WTC11 (cell line): Measurements from ENCODE around the gene TREH. TPM values are rescaled to one million over a fixed set of nuclear protein-coding genes. Genes with fewer than 3 reads are reported as not detected.

Experiments
- ATAC-seq: fragments of 200-7000 bp; cut with Tn5 transposase; 2 replicates; pipeline ENCODE4 v1.10.0; 2021; ENCODE audit warnings: mild to moderate bottlenecking, moderate library complexity
- CTCF ChIA-PET: fragments of 300-600 bp; sonication (Branson Sonifier 250); formaldehyde crosslinking; loops from one replicate; lab custom pipeline; 2021; ENCODE audit warnings: antibody characterized with exemption; lab: Charles Lee
- POLR2A ChIA-PET: fragments of 350-600 bp; sonication (Branson Sonifier 250); formaldehyde crosslinking; loops from one replicate; lab custom pipeline; 2021; ENCODE audit warnings: antibody characterized with exemption; lab: Charles Lee
- DNase-seq: peaks from one replicate; pipeline ENCODE4 v3.0.0; 2021; ENCODE audit warnings: low spot score
- H3K27ac Mint-ChIP-seq: 2 replicates; pipeline ENCODE4 v1.8.0; 2021; ENCODE audit warnings: mixed read lengths
- H3K27me3 Mint-ChIP-seq: 2 replicates; pipeline ENCODE4 v1.8.0; 2021; ENCODE audit warnings: low read depth, mild to moderate bottlenecking, moderate library complexity, mixed read lengths
- H3K36me3 Mint-ChIP-seq: 2 replicates; pipeline ENCODE4 v1.8.0; 2021; ENCODE audit warnings: mixed read lengths
- H3K4me1 Mint-ChIP-seq: 2 replicates; pipeline ENCODE4 v1.8.0; 2022; ENCODE audit warnings: mixed read lengths
- H3K4me3 Mint-ChIP-seq: 2 replicates; pipeline ENCODE4 v1.8.0; 2021; ENCODE audit warnings: mild to moderate bottlenecking, moderate library complexity, mixed read lengths
- H3K9me3 Mint-ChIP-seq: 2 replicates; pipeline ENCODE4 v1.8.0; 2021; ENCODE audit warnings: mixed read lengths
- CTCF ChIP-seq: fragments of 200-600 bp; IDR thresholded peaks from 2 replicates; pipeline ENCODE4 v1.8.0; 2022; ENCODE audit warnings: antibody characterized with exemption
- E2F5 ChIP-seq: sonication (generic); formaldehyde crosslinking; IDR thresholded peaks from 2 replicates; pipeline ENCODE4 v1.8.1; 2022; ENCODE audit warnings: mild to moderate bottlenecking, moderate library complexity, missing genetic modification reagents
- FOXK1 ChIP-seq: sonication (generic); formaldehyde crosslinking; IDR thresholded peaks from 2 replicates; pipeline ENCODE4 v1.8.0; 2022; ENCODE audit warnings: mild to moderate bottlenecking, moderate library complexity, missing genetic modification reagents
- FOXP1 ChIP-seq: sonication (generic); formaldehyde crosslinking; IDR thresholded peaks from 2 replicates; pipeline ENCODE4 v1.8.0; 2022; ENCODE audit warnings: missing genetic modification reagents, mild to moderate bottlenecking, moderate library complexity, borderline replicate concordance
- GABPB1 ChIP-seq: sonication (generic); formaldehyde crosslinking; IDR thresholded peaks from 2 replicates; pipeline ENCODE4 v1.8.1; 2023; ENCODE audit warnings: mild to moderate bottlenecking, missing genetic modification reagents
- HMGA2 ChIP-seq: fragments of 250-450 bp; sonication (Bioruptor Pico); IDR thresholded peaks from 2 replicates; pipeline ENCODE4 v1.4.0; 2021; ENCODE audit warnings: mild to moderate bottlenecking, moderate library complexity
- KAT7 ChIP-seq: sonication (generic); formaldehyde crosslinking; IDR thresholded peaks from 2 replicates; pipeline ENCODE4 v1.8.1; 2023; ENCODE audit warnings: missing genetic modification reagents, mild to moderate bottlenecking, borderline replicate concordance
- MAX ChIP-seq: sonication (generic); formaldehyde crosslinking; IDR thresholded peaks from 2 replicates; pipeline ENCODE4 v1.8.0; 2022; ENCODE audit warnings: mild to moderate bottlenecking, missing genetic modification reagents
- MYBL2 ChIP-seq: sonication (generic); formaldehyde crosslinking; IDR thresholded peaks from 2 replicates; pipeline ENCODE4 v1.8.1; 2023; ENCODE audit warnings: mild to moderate bottlenecking, moderate library complexity, missing genetic modification reagents
- NFATC4 ChIP-seq: fragments of 250-450 bp; sonication (Bioruptor Pico); IDR thresholded peaks from 2 replicates; pipeline ENCODE4 v1.9.0; 2021; ENCODE audit warnings: mild to moderate bottlenecking
- NR1H2 ChIP-seq: sonication (generic); formaldehyde crosslinking; IDR thresholded peaks from 2 replicates; pipeline ENCODE4 v1.9.0; 2021; ENCODE audit warnings: mild to moderate bottlenecking, moderate library complexity, missing genetic modification reagents
- NR2C2 ChIP-seq: sonication (generic); formaldehyde crosslinking; IDR thresholded peaks from 2 replicates; pipeline ENCODE4 v1.8.0; 2022; ENCODE audit warnings: mild to moderate bottlenecking, missing genetic modification reagents
- SMAD3 ChIP-seq: sonication (generic); formaldehyde crosslinking; IDR thresholded peaks from 2 replicates; pipeline ENCODE4 v1.8.0; 2022; ENCODE audit warnings: missing genetic modification reagents, mild to moderate bottlenecking, borderline replicate concordance
- SP1 ChIP-seq: sonication (generic); formaldehyde crosslinking; conservative IDR thresholded peaks from 2 replicates; pipeline ENCODE4 v1.8.1; 2022; ENCODE audit warnings: missing genetic modification reagents
- TEAD4 ChIP-seq: sonication (generic); formaldehyde crosslinking; IDR thresholded peaks from 2 replicates; pipeline ENCODE4 v1.8.0; 2022; ENCODE audit warnings: mild to moderate bottlenecking, missing genetic modification reagents
- USF1 ChIP-seq: sonication (generic); formaldehyde crosslinking; IDR thresholded peaks from 2 replicates; pipeline ENCODE4 v1.8.0; 2022; ENCODE audit warnings: mild to moderate bottlenecking, missing genetic modification reagents
- ZBTB21 ChIP-seq: sonication (generic); formaldehyde crosslinking; IDR thresholded peaks from 2 replicates; pipeline ENCODE4 v1.8.1; 2023; ENCODE audit warnings: mild to moderate bottlenecking, missing genetic modification reagents, borderline replicate concordance
- ZBTB43 ChIP-seq: sonication (generic); formaldehyde crosslinking; IDR thresholded peaks from 2 replicates; pipeline ENCODE4 v1.8.1; 2023; ENCODE audit warnings: mild to moderate bottlenecking, missing genetic modification reagents
- ZNF281 ChIP-seq: sonication (generic); formaldehyde crosslinking; IDR thresholded peaks from 2 replicates; pipeline ENCODE4 v1.8.0; 2023; ENCODE audit warnings: mild to moderate bottlenecking, missing genetic modification reagents
- total RNA-seq: library from RNA; stranded (reverse); gene quantifications from 3 replicates; pipeline ENCODE4 v1.2.3, GENCODE V29; 2021

TREH gene
- total RNA-seq, 1 experiment from 2014 or later = not detected

- DNase-seq (peak; percentile 93), ATAC-seq (peak; percentile 90)
- Mint-ChIP-seq H3K36me3 (peaks cover 17% of the 10 kb centered on the region; the same call in 1 of the 2 replicates), H3K27ac (peak overlapping the region; percentile 93), H3K27me3 (no peaks in the 10 kb centered on the region), H3K4me1 (peaks cover 29% of the 10 kb centered on the region), H3K4me3 (peak overlapping the region; percentile 73), H3K9me3 (no peaks in the 10 kb centered on the region)
- ChIA-PET CTCF (interaction anchor here (0.6 to 7.9 kb wide), 20 partner anchors 10 to 1029 kb away, joined by 3 to 127 read pairs (median 4); partner anchors contain the start of genes CENATAC, DDX6 and PHLDB1), POLR2A (interaction anchor here (0.6 to 5.0 kb wide), 17 partner anchors 9 to 468 kb away, joined by 3 to 75 read pairs (median 6); partner anchors contain the start of genes ARCN1, CENATAC and PHLDB1)
- TF ChIP-seq E2F5 (0 out of 2 replicates have a peak, but pooled peaks have one; percentile 83), CTCF (no peak), FOXK1 (CRISPR knock-in tag) (0 out of 2 replicates have a peak, but pooled peaks have one; percentile 44), FOXP1 (CRISPR knock-in tag) (peak; percentile 67; the same call in 1 of the 2 replicates), MAX (CRISPR knock-in tag) (peak; percentile 64), NR1H2 (CRISPR knock-in tag) (no peak), MYBL2 (0 out of 2 replicates have a peak, but pooled peaks have one; percentile 44), ZBTB21 (CRISPR knock-in tag) (0 out of 2 replicates have a peak, but pooled peaks have one; percentile 32), ZBTB43 (CRISPR knock-in tag) (0 out of 2 replicates have a peak, but pooled peaks have one; percentile 37), USF1 (0 out of 2 replicates have a peak, but pooled peaks have one; percentile 13), SP1 (CRISPR knock-in tag) (peak; percentile 80)
Observed at GRCh38 chr11:118634431-118635236, 44.8 kb downstream of the TREH start.

- Mint-ChIP-seq H3K27ac (peak overlapping the region; percentile 93; the same call in 1 of the 2 replicates), H3K36me3 (peaks cover 19% of the 10 kb centered on the region; the same call in 1 of the 2 replicates), H3K4me3 (peak overlapping the region; percentile 73), H3K27me3 (no peaks in the 10 kb centered on the region), H3K9me3 (no peaks in the 10 kb centered on the region), H3K4me1 (peaks cover 29% of the 10 kb centered on the region)
- DNase-seq (no peak), ATAC-seq (no peak)
- CTCF ChIA-PET = interaction anchor here (1.2 to 7.9 kb wide), 9 partner anchors 9 to 519 kb away, joined by 3 to 127 read pairs (median 31); partner anchors contain the start of gene PHLDB1
- POLR2A ChIA-PET = interaction anchor here (0.6 to 5.0 kb wide), 8 partner anchors 8 to 81 kb away, joined by 4 to 75 read pairs (median 14); partner anchors contain the start of gene PHLDB1
- TF ChIP-seq NFATC4 (CRISPR knock-in tag) (no peak), KAT7 (no peak), NR2C2 (CRISPR knock-in tag) (no peak), SMAD3 (no peak), TEAD4 (CRISPR knock-in tag) (no peak), ZNF281 (no peak), CTCF (no peak), USF1 (no peak), MYBL2 (no peak), HMGA2 (no peak), GABPB1 (CRISPR knock-in tag) (no peak)
Observed at GRCh38 chr11:118633979-118634378, 45.5 kb downstream of the TREH start.
